ENCODE measurements around the gene KCNC1.

The KCNC1 gene

GRCh38 chr11:17765356-17766072, 30.9 kb downstream of the KCNC1 start:
- DNase-seq, result peak; percentile 27
- no peaks in the 10 kb centered on the region for H3K27me3 ChIP-seq
- H3K9me3 ChIP-seq, result no peaks in the 10 kb centered on the region
- H3K4me1 ChIP-seq, result peaks cover 11% of the 10 kb centered on the region
- no peak for TF ChIP-seq CTCF (IDR thresholded peaks at IDR 0.05; ENCODE audit: low read depth, low read length)
- no peak overlapping the region for H3K4me3 ChIP-seq (ENCODE audit: low read depth, low read length)
- H3K36me3 ChIP-seq, result no peaks in the 10 kb centered on the region

- peaks cover 11% of the 10 kb centered on the region for H3K4me1 ChIP-seq
- no peaks in the 10 kb centered on the region for H3K36me3 ChIP-seq
- no peak overlapping the region for H3K4me3 ChIP-seq (ENCODE audit: low read depth, low read length)
- no peak for TF ChIP-seq CTCF (IDR thresholded peaks at IDR 0.05; ENCODE audit: low read depth, low read length)
- H3K27me3 ChIP-seq, result no peaks in the 10 kb centered on the region
- DNase-seq, result no peak
- H3K9me3 ChIP-seq, result no peaks in the 10 kb centered on the region
These were observed 31.4 kb downstream of the KCNC1 start for GRCh38 chr11:17766073-17766359.

- Histone ChIP-seq H3K36me3 (no peaks in the 10 kb centered on the region), H3K4me1 (peaks cover 11% of the 10 kb centered on the region), H3K27me3 (no peaks in the 10 kb centered on the region), H3K4me3 (ENCODE audit: low read depth, low read length) (no peak overlapping the region), H3K9me3 (no peaks in the 10 kb centered on the region)
- TF ChIP-seq CTCF (IDR thresholded peaks at IDR 0.05; ENCODE audit: low read depth, low read length), result no peak
- no peak for DNase-seq
These were observed 32.0 kb downstream of the KCNC1 start for GRCh38 chr11:17766590-17766989.

GRCh38 chr11:17767301-17767885, 32.8 kb downstream of the KCNC1 start:
- no peaks in the 10 kb centered on the region for H3K27me3 ChIP-seq
- H3K4me1 ChIP-seq, result peaks cover 11% of the 10 kb centered on the region
- DNase-seq, result peak; percentile 42
- no peak overlapping the region for H3K4me3 ChIP-seq (ENCODE audit: low read depth, low read length)
- H3K36me3 ChIP-seq, result no peaks in the 10 kb centered on the region
- no peak for TF ChIP-seq CTCF (IDR thresholded peaks at IDR 0.05; ENCODE audit: low read depth, low read length)
- H3K9me3 ChIP-seq, result no peaks in the 10 kb centered on the region

GRCh38 chr11:17767914-17768313, 33.3 kb downstream of the KCNC1 start:
- Histone ChIP-seq H3K4me1 (peaks cover 11% of the 10 kb centered on the region), H3K9me3 (no peaks in the 10 kb centered on the region), H3K36me3 (no peaks in the 10 kb centered on the region), H3K27me3 (no peaks in the 10 kb centered on the region), H3K4me3 (ENCODE audit: low read depth, low read length) (no peak overlapping the region)
- no peak for DNase-seq
- TF ChIP-seq CTCF (IDR thresholded peaks at IDR 0.05; ENCODE audit: low read depth, low read length), result no peak

- Histone ChIP-seq H3K4me1 (peaks cover 11% of the 10 kb centered on the region), H3K27me3 (no peaks in the 10 kb centered on the region), H3K36me3 (no peaks in the 10 kb centered on the region), H3K9me3 (no peaks in the 10 kb centered on the region), H3K4me3 (ENCODE audit: low read depth, low read length) (no peak overlapping the region)
- no peak for DNase-seq
- no peak for TF ChIP-seq CTCF (IDR thresholded peaks at IDR 0.05; ENCODE audit: low read depth, low read length)
These were observed 34.0 kb downstream of the KCNC1 start for GRCh38 chr11:17768547-17768946.
